ENCODE data around the gene FAM193A.
"Not testable (repeated sequence)": the region's sequence is repeated elsewhere in the genome, so short reads cannot be mapped to it uniquely, and the experiment has no call there.

The FAM193A gene

GRCh38 chr4:2574009-2574408, 37.6 kb downstream of the FAM193A start:
- no peak for DNase-seq (ENCODE audit: low spot score)

GRCh38 chr4:2574863-2575262, 38.4 kb downstream of the FAM193A start:
- no peak for DNase-seq (ENCODE audit: low spot score)

GRCh38 chr4:2576290-2576689, 39.8 kb downstream of the FAM193A start:
- DNase-seq (ENCODE audit: low spot score): no peak

- no peak for DNase-seq (ENCODE audit: low spot score)
Observed at GRCh38 chr4:2578106-2578505, 41.7 kb downstream of the FAM193A start.

DNA sequence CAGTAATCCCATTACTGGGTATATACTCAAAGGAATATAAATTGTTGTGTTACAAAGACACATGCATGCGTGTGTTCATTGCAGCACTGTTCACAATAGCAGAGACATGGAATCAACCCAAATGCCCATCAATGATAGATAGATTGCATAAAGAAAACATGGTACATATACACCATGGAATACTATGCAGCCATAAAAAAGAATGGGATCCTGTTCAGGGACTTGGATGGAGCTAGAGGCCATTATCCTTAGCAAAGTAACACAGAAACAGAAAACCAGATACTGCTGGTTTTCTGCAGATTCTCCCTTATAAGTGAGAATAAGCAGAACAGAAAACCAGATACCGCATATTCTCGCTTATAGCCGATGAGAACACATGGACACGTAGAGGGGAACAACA, 43.5 kb downstream of the FAM193A start:
- DNase-seq (ENCODE audit: low spot score): no peak

- no peak for DNase-seq (ENCODE audit: low spot score)
Observed at GRCh38 chr4:2583092-2583491, 46.6 kb downstream of the FAM193A start.

DNA sequence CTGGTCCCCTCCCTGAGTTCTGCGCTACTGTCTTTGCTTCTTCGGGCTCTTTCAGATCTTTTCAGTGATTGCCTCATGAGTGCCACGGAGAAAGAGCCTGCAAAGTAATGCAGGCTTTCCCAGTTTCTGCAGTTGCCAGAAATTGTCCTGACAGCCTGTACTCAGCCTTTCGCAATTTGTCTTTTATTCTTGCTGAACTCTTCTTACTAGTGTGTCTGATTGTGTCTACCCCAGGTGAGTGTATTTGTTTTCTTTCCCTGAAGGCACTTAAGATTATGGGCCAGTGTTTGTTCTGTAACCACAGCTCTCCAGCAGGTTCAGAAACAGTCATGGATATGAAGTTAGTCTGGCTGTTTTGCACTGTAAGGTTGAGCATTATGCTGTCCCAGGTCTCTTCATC, 47.1 kb downstream of the FAM193A start:
- DNase-seq (ENCODE audit: low spot score): no peak

DNA sequence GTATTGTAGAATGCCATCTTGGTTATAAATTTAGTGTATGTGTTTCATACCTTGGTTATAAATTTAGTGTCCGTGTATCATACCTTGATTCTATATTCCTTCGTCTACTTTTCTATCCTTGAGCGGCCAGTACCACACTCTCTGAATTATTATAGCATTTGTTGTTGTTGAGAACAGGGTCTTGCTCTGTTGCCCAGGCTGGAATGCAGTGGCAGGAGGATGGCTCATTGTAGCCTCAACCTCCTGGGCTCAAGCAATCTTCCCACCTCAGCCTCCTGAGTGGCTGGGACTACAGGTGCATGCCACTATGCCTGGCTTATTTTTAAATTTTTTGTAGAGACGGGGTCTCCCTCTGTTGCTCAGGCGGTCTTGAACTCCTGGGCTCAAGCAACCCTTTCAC, 50.1 kb downstream of the FAM193A start:
- DNase-seq (ENCODE audit: low spot score): no peak

DNA sequence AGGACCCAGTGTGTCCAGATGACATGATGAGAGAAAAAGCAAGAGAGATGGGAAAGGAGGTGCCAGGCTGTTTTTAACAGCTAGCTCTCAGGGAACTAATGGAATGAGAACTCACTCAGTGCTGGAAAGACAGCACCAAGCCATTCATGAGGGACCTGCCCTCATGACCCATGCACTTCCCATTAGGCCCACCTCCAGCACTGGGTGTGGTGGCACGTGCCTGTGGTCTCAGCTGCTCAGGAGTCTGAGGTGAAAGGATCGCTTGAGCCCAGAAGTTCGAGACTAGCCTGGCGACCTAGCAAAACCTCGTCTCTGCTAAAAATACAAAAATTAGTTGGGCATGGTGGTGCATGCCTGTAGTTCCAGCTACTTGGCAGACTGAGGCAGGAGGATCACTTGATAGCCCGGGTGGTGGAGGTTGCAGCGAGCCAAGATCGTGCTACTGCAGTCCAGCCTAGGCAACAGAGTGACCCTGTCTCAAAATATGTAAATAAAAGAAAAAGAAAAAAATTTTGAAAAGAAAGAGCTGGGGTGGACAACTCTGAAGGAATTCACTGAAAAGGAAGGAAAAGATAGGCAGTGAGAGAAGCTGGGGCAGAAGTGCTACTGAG, 50.9 kb downstream of the FAM193A start:
- DNase-seq (ENCODE audit: low spot score): no peak

- no peak for DNase-seq (ENCODE audit: low spot score)
Observed at GRCh38 chr4:2588259-2588658, 51.8 kb downstream of the FAM193A start.

GRCh38 chr4:2591189-2591588, 54.7 kb downstream of the FAM193A start:
- DNase-seq (ENCODE audit: low spot score): no peak

DNA sequence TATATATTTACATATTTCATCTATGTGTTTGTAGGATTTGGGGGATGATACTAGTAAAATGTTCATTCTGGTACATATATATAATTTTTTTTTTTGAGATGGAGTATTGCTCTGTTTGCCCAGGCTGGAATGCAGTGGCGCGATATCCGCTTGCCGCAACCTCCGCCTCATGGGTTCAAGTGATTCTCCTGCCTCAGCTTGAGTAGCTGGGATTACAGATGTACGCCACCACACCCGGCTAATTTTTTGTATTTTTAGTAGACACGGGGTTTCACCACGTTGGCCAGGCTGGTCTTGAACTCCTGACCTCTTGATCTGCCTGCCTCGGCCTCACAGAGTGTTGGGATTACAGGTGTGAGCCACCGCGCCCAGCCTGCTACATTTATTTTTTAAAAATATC, 55.6 kb downstream of the FAM193A start:
- DNase-seq (ENCODE audit: low spot score): not testable (repeated sequence)

- DNase-seq (ENCODE audit: low spot score): no peak
Observed at GRCh38 chr4:2592572-2592971, 56.1 kb downstream of the FAM193A start.

GRCh38 chr4:2593003-2593402, 56.6 kb downstream of the FAM193A start:
- DNase-seq (ENCODE audit: low spot score): no peak

GRCh38 chr4:2595436-2595835, 59.0 kb downstream of the FAM193A start:
- no peak for DNase-seq (ENCODE audit: low spot score)

GRCh38 chr4:2595952-2596552, 59.6 kb downstream of the FAM193A start:
- DNase-seq (ENCODE audit: low spot score): no peak

DNA sequence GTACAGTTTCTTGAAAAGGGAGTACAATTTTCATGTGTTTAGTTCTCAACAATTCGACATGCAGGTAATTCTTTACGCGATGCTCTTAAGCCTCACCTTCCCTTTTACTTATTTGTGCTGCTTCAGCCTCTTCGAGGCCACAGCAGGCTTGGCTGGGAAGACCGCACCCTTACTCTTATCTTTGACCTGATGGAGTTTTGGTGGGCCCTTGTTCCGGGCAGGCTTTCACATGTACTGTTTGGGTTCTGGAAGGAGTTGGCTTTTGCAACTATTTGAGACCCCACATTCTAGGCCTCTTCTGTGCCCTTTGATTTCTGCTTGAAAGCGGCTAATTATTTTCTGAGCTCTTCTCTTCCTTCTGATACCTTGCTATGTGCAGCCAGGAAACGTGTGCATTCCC, 60.2 kb downstream of the FAM193A start:
- no peak for DNase-seq (ENCODE audit: low spot score)

DNA sequence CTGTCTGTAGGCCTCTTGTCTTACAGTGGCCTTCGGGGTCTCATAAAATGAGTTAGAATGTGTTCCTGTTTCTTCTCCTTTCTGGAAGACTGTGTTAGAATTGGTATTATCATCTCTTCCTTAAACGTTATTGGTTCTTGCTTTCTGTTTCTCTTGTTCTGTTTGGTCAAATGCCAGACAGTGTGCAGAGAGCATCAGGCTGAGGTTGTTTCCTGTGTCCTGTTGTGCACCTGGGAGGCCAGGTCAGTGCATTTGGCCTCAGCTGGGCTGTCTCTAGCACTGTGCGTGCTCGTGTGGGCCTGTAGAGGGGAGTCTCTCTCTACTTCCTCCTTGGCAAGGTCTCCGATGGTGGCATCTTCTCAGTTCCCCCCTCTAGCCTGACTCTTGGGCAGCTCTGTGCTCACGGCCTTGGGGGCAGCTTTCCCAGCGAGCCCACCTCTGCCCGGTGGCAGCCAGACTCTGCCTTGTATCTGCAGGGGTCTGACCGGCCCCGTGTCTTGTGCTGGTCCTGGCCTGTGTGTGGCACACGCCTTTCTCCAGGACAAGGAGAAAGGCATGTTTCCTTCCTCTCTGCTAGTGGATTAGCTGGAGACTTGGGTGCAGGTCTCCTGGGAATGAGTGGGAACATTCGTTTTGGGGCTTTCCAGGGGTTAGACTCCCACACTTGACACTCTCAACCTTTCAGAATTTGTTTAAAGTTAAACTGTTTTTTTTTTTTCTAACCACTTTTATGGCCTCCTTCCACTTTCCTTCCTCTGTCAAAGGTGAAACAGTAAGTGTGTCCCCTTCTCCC, 62.3 kb downstream of the FAM193A start:
- DNase-seq (ENCODE audit: low spot score): no peak

GRCh38 chr4:2599304-2599654, 62.8 kb downstream of the FAM193A start:
- no peak for DNase-seq (ENCODE audit: low spot score)

DNA sequence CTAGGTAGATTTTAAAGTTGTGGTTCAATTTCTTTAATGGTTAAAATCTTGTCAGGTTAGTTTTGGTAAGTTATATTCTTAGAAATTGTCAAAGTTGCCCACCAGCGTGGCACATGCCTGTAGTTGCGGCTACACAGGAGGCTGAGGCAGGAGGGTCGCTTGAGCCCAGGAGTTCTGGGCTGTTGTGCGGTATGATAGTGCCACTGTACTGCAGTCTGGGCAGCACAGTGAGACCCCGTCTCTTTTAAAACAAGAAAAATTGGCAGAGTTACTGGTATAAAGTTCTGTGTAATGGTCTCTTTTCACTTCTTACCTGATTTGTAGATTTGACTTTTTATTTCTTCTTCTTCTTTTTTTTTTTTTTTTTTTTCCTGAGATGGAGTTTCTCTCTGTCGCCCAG, 64.4 kb downstream of the FAM193A start:
- DNase-seq (ENCODE audit: low spot score): no peak

GRCh38 chr4:2604614-2605013, 68.2 kb downstream of the FAM193A start:
- DNase-seq (ENCODE audit: low spot score): no peak

GRCh38 chr4:2606960-2607506, 70.6 kb downstream of the FAM193A start:
- no peak for DNase-seq (ENCODE audit: low spot score)

GRCh38 chr4:2607822-2608221, 71.4 kb downstream of the FAM193A start:
- DNase-seq (ENCODE audit: low spot score): no peak

Data from COLO829 (cell line).